Dermis blood vessel endothelial cell (primary cell): ENCODE measurements around the gene FXYD6. TPM values are rescaled to one million over a fixed set of nuclear protein-coding genes. Genes with fewer than 3 reads are reported as not detected.

ENCODE experiments used
- DNase-seq: peaks from one replicate; pipeline ENCODE4 v3.0.0; 2010
- total RNA-seq: library from RNA; depleted of rRNA; stranded (reverse); fragments of >200 nt; gene quantifications from 2 replicates; pipeline ENCODE4 v1.2.3, GENCODE V29; 2014

The FXYD6 gene
- total RNA-seq, 1 donor from 2014 or later, result 1.7 TPM

DNA sequence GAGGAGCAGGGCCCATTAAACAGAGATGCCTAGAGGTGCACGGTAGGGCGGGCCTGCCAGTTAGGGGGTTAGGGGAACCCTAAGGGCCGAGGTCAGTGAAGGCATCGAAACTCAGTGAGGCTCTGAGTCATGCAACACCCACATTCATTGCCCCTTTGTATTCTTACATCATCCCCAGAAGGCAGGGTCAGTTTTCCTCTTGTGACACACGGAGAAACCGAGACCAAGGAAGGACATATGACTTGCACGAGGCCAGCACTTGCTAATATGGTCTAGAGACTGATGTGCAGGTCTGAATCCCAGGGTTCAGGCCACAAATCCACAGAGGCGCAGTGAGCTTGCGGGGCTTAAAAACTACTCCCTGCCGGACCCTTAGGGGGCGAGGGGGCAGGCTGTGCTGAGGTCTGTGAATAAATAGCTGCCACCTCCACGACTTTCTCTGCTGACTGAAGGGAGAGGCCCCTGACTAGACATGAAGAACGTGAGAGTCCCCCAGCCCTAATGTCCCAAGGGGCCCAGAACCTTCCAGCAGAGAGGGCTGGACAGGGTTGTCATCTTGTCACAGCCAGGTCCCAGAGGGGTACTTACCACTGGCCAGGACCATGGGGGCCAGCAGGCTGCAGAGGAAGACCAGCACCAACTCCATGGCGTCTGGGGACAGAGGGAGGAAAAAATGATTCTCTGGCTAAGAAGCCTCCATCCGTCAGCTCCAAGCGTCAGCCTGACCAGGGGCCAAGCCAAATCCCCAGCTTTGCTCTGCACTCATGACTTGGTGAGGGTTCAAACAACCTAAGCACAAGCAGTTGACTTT is 34.1 kb downstream of the FXYD6 start:
- no peak for DNase-seq

DNA sequence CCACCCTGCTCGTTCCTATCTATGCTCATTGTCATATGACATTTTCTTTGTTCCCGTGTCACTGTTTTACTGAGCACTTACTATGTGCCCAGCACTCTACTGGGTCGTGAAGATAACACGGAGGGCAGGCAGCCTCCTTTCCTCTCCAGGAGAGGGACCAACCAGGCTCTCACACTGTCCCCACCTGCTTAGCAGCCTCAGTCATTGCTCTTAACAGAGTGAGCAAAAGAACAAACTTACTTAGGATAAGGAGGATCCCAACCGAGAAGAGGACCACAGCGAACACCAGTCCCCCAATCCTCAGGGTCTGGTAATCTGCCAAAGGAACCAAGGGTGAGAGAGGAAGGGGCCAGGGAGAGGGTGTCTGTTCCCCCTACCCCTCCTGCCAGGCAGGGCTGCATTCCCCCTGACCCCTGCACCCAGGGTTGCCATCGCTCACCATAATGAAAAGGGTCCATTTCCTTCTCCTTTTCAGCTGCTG is 34.9 kb downstream of the FXYD6 start:
- no peak for DNase-seq

DNA sequence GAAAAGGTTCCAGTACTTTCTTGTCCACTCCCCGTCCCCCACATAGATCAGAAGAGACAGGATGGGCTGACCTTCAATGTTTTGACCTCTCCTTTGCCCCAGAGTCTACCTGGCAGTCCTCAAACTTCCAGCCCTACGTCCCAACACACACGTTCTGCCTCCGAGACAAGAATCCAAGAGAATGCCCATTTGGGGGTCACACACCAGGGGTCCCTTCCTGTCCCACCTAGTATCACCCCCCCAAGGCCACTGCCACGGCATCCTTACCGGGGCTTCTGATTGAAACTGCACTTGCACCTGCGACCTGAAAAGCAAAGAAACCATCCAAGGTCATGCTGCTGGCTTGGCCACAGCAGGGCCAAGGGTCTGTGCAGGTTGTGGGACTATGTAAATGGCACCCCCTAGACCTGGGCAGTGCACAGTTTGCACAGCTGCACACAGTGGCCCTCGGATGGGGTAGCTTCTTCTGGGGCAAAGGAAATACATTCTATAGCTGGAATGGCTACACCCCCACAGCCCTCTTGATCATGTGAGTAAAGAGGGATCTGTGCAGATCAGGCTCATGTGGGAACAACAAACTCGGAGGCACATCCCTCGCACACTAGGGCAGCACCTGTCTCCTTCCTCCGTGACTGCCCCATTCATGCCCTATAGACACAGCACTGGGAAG is 35.4 kb downstream of the FXYD6 start:
- no peak for DNase-seq

DNA sequence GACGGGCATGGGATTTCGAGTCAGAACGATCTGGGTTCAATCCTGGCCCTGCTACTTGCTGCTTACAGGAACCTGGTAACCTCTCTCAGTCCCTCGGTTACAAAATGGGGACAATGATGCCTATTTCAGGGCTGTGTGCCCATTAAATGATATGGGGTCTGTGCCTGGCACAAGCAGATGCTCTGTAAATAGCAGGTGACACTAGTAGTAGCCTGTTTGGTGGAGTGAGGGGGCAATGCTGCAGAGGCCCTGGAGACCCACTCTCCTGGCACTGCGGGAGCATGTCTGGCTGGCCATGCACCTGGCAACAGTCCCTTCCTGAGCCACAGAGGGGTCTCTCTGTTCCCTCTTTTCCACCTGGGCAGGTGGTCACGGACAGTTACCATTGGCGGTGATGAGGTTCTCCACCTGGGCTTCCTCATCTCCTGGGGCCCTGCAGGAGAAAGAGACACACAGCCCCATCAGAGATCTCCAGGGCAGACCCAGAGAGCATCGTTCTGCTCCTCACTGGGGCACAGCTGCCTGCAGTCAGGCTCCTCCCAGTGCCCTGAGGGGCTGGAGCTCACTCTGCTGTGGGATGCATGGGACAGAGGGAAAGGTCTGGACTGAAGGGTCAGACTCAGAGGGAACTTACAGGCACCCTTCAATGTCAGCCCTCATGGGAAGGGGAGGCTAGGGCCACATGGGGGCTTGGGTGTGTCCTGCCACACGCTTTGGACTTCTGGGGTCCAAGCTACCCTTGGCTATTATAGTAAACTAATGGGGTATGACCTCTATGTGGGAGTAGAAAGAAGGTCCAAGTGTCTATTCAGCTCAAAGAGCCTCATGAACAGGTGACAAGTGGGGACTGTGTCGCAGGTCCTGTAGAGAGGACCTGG is 36.3 kb downstream of the FXYD6 start:
- no peak for DNase-seq

DNA sequence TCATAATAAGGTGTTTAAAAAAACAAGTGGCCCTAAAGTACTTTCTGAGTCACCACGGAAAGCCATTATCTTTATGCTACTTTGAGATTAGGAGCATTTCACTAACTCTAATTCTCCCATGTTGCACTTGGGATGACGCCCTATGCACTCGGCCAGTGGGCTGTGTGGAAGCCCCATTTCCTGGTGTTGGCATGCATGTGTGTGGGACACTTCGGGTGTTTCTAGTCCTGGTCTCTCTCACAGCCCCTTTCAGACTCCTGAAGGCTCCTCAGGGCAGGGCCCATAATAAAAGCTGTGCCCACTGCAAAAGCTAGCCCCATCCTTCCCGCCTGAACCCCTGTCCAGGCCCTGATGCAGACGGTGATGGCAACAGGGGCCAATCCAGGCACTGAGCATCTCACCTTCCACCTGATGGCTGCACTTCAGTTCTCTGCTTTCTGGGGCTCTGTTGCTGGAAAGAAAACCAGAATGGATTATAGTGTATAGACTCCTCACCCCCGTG is 37.0 kb downstream of the FXYD6 start:
- no peak for DNase-seq

DNA sequence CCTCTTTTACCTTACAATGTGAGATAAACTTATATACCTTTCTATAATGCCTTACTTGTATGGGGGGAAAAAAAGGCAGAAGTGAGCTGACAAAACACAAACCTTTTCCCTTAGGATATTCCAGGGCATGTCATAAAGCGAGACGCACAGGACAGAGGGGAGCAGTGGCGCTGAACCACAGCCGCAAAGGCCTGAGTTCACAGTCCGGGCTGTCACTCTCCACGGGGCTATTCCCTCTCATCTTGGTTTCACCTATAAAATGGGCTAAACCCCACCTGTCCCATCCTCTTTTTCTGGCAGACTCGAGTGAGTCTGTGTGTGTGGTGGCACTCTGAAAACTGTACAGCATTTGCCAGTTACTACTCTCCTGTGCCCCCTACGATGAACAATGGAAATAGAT is 37.6 kb downstream of the FXYD6 start:
- DNase-seq, result no peak

DNA sequence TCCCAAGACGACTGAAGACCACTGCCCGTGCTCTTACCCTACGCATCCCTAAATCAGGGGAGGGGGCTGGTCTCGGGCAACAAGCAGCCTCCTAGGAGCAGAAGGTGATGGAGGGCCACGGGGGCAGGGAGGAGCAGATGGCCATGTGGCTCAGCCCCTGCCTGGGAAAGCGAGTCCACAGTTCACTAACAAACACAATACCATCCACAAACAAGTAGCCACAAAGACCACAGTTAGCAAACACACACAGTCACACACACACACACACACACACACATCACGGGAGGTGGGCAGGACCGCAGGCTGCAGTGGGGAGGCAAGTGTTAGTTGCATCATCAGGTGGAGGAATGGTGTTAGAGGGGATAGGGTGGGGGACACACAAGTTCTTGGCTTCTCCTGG is 38.7 kb downstream of the FXYD6 start:
- DNase-seq, result no peak

DNA sequence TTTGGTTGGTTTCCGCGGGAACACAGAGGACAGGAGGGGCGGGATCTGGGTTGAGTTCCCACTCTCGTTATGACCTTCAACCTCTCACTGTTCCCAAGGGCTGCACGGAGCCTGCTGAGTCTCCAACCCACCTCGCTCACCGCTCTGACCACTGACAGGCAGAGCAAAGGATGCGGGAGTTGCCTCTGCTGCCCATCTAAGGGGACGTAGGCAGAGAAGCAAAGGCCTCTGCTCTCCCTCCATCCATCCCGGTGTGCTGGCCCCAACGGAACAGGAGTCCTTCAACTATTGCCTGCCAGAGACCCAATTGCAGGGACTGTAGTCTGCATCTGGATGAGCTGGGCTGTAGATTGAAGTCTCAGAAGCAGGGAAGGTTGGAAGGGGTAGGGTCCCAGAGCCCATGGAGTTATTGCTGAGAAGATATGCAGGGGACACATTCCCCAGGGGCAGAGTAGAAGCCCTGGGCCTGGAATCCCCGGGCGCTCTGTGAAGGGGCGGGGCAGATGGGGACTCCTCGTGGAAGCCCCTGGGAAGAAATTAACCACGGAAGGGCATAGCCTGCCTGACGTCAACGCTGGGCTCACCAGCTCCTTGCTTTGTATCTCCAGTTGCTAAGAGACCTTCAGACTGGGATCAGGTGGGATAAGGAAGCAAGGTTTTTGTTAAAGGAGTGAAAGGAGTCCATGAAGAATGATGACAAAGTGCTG is 39.2 kb downstream of the FXYD6 start:
- DNase-seq, result no peak

DNA sequence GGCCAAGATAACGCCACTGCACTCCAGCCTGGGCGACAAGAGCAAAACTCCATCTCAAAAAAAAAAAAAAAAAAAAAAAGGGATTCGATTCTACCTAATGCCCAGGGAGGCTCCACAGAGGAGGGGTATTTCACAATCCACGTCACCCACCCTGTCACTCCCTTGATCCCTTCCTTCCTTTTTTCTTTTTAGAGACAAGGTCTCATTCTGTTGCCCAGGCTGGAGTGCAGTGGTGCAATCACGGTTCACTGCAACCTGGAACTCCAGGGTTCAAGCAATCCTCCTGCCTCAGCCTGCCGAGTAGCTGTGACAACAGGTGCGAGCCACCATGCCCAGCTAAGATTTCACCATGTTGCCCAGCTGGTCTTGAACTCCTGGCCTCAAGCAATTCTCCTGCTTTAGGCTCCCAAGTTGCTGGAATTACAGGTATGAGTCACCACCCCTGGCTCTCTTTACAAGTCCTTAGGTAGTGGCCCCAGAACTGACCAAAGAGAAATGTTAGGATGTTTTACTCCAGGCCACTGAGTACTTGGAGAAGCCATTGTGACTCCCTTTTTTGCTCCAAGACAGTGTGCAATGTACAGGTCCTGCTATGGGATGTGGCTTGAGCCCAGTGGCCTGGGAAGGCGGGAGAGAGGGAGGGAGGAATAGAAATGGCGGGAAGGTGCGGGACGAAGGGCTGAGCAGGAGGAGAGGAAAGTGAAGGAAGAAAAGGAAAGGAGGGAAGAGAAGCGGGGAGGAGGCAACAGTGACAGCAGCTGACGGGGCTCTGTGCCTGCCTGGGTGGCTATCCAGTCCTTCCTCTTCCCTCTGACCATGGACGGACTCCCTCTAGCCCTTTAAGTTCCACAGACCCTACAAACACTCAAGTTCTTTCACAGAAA is 40.1 kb downstream of the FXYD6 start:
- DNase-seq, result no peak

DNA sequence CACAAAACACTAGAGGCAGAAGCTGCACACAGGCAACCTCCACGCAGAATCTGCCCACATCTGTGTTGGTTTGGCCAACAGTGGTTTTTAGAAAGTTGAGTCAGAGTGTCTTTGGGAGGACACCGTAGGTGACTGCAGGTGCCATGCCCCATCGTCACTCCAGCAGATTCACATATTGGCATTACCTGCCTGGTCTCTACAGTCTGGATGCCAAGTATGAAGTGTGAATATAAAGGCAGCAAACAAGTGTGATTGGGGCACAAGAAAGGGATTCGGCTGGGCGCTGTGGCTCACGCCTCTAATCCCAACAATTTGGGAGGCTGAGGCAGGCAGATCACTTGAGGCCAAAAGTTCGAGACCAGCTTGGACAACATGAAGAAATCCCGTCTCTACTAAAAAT is 40.9 kb downstream of the FXYD6 start:
- DNase-seq, result no peak

DNA sequence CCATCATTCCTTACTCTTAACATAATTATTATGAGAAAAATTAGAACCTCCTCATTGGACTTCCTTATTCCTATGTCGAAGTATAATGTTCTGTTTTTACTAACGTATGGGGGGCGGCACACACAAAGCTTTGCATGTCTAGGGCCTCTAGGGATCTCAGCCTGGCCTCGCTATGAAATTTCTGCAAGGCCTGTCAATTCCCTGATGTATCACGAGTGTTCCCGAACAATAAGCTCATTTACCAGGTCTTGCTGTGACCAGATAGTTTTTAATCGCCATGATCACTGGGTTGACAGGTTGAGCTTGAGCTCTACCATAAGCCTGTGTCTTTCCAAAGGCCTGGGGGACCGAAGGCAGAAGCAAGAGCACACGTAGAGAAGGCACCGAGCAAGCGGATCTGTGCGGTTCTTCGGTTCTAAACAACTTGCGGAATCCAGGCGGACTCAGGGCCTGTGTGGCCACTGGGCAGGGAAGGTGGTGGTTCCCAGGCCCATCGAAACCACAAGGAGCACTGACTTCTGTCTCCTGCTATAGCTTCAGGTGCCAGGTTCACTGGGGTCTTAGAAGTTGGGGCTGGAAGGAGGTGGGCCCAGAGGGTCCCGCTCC is 41.5 kb downstream of the FXYD6 start:
- DNase-seq, result no peak

DNA sequence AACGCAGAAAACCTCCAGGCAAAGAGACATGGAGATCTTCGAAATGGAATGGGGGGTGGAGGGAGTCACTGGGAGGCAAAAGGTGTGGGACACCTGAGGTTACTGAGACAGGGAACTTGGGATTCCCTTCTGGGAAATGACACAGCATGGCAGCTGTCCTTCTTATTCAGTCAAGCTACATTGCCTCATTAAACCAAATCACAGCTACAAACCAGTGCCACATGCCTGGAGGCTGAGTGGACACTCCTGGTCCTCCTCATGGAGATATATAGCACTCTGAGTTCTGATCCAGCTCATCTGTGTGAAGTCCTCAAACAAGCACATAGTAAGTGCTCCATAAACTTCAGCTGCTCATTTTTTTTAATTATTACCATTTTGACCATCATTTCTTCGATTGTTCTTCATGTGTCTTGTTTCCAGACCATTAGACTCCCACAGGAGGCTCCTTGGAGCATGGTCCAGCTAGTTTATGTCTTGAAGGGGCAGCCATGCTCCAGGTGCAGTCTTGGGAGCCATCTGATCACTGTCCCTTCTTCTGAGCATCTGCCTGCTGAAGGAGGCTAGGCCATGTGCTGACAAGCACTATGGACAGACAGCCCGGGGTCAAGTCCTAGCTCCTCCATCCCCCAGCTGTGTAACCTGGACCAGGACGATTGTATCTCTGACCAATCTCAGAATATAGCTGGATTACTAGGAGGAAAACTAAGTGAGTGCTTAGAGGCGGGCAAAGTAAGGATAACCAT is 42.2 kb downstream of the FXYD6 start:
- no peak for DNase-seq

DNA sequence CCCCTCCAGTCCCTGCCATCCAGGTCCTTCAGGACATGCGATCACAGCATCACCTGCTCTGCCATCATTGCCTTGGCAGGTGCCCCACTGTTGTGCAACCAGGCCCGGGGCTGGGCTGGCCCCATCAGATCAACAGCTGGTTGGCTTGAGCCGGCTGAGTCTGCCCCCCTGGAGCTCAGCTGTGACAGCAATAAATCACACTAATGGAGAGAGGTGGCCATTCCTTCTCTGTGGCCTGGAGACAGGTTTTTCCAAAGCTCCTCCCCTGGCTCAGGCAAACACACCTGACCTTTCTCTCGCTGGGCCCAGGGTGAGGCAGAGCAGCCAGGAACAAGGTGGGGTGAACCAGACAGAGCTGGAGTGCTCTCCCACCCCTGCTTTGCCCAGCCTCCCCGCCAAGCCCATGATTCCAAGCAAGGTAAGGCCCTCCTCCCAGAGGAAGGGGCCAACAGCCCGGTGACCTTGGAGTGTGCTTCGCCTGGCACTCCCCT is 43.0 kb downstream of the FXYD6 start:
- no peak for DNase-seq

DNA sequence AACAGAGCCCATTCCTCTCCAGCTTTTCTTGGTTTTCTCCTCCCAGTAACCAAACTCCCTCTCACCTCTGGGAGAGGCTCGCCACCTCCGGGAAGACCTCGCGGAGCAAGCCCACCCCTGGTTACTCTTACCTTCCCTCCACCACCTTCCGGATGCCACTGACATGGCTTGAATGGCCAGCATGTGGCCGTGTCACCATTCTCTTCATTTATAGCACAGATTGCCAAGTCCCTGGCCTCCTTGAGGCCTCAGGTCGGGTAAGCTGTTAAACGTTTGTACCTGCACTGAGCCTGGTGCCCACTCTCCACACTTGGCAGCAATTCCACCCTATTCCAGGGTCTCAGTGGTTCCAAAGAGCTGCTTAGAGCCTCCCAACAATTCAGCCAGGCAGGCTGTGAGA is 43.9 kb downstream of the FXYD6 start:
- DNase-seq, result no peak

DNA sequence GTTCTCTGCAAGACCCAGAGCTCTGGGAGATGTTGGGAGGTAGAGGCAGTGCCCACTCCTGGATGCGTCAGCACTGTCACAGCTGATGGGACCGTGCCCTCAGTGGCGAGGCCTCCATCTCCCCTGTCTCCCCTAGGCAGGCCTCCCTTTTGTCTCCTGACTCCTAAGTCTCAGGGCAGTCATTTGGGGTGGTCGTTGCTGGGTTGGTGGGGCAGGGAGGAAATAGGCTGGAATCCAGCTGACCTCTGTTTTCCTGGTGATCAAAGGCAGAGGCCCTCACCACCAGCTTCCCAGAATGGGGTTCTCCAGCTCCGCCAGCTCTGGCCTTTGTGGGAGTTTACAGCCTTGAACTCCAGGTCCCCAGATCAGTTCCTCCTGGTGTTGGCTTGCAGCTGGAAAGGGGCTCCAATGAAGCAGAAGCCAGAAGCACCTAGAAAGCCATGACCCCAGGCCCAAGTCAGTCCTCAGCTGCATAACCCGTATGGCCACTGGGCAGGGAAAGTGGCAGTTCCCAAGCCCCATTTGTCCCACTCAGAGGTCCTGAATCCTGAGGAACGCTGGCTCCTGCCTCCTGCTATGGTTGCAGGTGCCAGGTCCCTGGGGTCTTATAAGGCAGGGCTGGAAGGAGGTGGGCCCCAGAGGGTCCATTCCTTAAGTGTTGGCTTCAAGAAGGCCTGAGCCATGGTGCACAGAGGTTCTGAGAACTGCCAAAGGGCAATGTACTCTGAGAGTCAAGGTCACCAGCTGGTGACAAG is 44.6 kb downstream of the FXYD6 start:
- DNase-seq, result no peak

DNA sequence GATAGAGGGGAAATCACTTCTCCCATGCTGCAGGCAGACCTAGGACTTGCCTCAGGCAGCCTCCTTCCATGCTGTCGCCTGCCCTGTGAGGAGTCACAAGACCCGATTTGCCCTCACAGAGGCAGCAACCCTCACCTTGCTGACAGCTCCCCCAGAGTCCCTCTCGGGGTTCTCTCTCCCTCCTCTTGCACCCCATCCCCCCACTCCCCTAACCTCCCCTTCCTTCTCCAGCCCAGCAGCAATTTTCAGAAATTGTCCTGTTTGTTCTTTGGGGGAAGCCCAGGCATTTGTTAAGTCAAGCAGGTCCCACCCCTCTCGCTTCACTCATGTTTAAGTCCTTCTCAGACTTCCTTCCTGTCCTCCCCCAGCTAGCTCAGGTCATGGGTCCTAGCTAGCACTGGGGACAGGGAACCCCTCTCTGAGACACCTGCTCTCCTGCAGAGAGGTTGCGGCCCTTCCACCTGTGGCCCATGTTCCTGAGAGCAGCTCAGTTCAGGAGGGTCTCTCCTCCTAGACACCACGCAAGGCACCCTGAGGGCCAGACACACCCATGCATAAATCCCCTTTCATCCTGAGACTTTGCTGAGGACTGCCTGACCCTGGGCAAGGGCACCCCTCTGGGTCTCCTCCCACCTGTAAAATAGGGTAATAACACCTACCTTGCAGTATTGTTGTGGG is 45.6 kb downstream of the FXYD6 start:
- no peak for DNase-seq

DNA sequence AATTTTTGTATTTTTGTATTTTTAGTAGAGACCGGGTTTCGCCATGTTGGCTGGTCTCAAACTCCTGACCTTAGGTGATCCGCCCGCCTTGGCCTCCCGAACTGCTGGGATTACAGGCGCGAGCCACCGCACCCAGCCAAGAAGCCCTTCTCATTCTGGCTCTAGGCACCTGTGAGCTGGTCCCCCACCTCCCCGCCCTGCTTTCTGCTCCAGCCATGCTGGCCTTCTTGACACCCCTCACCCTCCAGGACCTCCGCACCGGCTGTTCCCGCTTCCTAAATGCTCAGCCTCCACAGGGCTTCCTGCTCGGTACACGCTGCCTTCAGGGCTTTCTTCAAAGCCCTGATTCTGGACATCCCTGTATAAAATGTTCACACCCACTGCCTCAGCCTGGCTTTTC is 46.4 kb downstream of the FXYD6 start:
- no peak for DNase-seq

DNA sequence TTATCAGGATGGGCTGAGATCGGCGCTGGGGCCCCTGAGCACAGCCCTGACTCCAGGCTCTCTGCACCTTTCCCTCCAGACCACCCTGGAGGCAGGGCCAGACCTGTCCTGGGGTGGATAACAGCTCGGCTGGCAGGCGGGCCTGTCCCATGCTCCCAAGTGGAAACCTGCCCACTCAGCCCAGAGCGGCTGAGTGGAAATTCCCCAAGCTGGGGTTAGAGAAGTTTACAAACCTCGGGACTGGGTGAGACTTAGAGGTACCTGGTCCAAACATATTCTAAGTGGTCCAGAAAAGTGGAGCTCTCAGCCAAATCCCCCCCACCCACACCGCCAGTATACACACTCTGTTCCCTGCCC is 47.1 kb downstream of the FXYD6 start:
- no peak for DNase-seq
